Measurements from ENCODE around the gene TMEM175.

Gene TMEM175, protein sequence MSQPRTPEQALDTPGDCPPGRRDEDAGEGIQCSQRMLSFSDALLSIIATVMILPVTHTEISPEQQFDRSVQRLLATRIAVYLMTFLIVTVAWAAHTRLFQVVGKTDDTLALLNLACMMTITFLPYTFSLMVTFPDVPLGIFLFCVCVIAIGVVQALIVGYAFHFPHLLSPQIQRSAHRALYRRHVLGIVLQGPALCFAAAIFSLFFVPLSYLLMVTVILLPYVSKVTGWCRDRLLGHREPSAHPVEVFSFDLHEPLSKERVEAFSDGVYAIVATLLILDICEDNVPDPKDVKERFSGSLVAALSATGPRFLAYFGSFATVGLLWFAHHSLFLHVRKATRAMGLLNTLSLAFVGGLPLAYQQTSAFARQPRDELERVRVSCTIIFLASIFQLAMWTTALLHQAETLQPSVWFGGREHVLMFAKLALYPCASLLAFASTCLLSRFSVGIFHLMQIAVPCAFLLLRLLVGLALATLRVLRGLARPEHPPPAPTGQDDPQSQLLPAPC

DNA sequence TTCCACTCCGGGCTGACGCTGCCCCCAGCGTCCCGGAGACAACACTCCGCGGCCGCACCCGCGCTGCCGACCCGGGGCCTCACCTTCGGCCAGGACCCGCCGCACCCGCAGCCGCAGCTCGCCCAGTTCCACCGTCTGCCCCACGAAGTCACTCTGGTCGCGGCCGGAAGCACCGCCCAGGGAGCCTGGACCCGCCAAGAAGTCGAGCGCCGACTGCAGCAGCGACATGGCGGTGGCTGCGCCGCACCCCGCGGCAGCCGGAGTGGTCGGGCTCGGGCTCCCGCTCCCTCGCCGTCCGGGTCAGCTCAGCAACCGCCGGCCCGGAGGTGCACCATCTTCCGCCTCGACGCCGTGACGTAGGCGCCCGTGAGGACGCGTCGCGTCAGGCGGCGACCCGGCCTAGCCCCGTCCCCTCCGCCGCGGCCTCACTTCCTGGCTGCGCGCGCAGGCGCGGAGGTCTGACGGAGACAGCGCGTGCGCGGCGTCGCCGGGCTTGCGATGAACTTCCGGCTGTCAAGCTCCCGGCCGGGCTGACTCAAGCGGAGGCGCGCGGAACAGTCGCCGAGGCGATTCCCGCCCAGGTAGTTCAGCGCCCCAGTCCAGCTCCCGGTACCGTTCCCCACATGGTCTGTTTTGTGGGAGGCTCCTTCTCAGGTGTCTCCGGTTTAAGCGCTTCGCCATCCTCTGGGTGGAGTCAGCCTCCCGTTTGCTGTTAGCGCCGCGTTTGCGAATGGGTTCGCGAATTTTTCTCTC lies at the start of gene TMEM175, which contains the start of gene GAK:
TMEM175 (plus strand) TSS at position 501 of the 753 bp plus-strand sequence. CDS start 15,280 bp downstream, outside the sequence.
GAK (minus strand) TSS at position 357 of the 753 bp plus-strand sequence; CDS start at position 228, 129 bp downstream.
- FAIRE-seq (peak; percentile 99), DNase-seq (ENCODE audit: insufficient read length, low spot score) (peak; percentile 99)

- FAIRE-seq (no peak), DNase-seq (ENCODE audit: insufficient read length, low spot score) (no peak)
Measured at GRCh38 chr4:882646-883045, 49.6 kb upstream of the TMEM175 start.

- FAIRE-seq (no peak), DNase-seq (ENCODE audit: insufficient read length, low spot score) (no peak)
Measured at GRCh38 chr4:883377-884095, 48.7 kb upstream of the TMEM175 start.

GRCh38 chr4:884259-884658 lies 48.0 kb upstream of the TMEM175 start:
- FAIRE-seq (no peak), DNase-seq (ENCODE audit: insufficient read length, low spot score) (no peak)

DNA sequence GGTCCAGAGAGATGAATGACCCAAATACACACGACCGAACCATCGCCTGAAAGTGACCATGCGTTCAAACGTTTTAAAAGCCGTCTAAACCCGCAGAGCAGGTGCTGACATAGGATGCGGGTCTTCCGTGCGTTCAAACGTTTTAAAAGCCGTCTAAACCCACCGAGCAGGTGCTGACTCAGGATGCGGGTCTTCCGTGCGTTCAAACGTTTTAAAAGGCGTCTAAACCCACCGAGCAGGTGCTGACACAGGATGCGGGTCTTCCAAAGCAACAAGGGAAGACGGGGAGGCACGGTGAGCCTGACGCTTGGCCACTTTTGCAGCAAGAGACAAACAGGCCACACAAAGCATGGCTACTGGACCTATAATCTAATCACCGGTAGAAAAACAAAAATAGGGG lies 47.4 kb upstream of the TMEM175 start:
- FAIRE-seq (no peak), DNase-seq (ENCODE audit: insufficient read length, low spot score) (no peak)

GRCh38 chr4:885353-885752 lies 46.9 kb upstream of the TMEM175 start:
- DNase-seq (ENCODE audit: insufficient read length, low spot score), result no peak
- no peak for FAIRE-seq

- DNase-seq (ENCODE audit: insufficient read length, low spot score) (no peak), FAIRE-seq (no peak)
Measured at GRCh38 chr4:886244-886643, 46.0 kb upstream of the TMEM175 start.

DNA sequence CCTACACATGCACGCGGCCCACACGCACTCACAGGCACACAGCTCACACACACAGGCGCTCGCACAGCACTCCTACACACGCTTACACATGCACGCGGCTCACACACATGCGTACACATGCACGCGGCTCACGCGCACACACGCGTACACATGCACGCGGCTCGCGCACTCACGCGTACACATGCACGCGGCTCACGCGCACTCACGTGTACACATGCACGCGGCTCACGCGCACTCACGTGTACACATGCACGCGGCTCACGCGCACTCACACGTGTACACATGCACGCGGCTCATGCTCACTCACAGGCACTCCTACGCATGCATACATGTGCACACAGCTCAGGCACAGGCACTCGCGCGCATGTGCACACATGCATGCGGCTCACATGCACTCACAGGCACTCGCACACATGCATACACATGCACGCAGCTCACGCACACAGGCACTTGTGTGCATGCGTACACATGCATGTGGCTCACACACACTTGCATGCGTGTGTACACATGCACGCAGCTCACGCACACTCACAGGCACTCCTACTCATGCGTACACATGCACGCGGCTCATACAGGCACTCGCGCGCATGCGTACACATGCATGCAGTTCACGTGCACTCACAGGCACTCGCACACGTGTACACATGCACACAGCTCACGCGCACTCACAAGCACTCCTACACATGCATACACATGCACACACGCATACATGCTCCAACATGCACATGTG lies 45.1 kb upstream of the TMEM175 start:
- DNase-seq (ENCODE audit: insufficient read length, low spot score) (no peak), FAIRE-seq (peak; percentile 94)

DNA sequence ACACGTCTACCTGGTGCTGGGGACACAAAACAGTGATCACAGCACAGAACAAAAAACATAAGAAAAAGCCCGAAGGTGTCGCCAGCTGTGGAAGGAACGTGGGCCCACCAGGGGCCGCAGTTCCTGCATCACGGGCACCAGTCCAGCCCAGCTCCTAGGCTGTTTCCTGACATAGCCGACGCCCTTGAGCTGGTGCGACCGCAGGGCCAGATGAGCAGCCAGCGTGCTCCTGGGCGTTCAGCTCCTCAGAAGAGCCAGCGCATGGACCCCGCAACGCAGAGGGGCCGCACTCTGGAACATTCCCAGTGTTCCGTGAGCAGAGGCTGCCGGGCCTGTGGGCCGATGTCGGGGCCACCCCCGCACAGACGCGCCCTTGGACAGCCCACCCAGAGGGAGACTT lies 44.2 kb upstream of the TMEM175 start:
- DNase-seq (ENCODE audit: insufficient read length, low spot score) (no peak), FAIRE-seq (no peak)

DNA sequence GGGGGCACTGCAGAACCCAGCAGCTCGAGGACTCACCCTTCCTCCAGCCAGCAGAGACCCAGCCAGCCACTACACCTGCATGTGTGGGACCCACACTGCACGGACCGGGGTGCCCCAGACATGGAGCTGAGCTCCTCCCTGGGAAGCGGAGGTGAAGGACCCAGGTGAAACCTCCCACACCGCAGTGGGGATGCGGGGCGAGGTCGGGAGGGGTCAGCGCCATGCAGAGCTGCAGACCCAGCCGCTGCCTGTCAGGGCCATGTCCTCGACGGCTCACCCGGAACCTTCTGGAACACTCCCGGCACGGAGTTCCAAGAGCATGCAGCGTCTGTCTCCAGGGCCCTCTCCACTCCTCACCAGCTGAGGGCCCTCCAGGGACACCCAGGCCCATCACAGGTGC lies 42.7 kb upstream of the TMEM175 start:
- FAIRE-seq (no peak), DNase-seq (ENCODE audit: insufficient read length, low spot score) (no peak)

DNA sequence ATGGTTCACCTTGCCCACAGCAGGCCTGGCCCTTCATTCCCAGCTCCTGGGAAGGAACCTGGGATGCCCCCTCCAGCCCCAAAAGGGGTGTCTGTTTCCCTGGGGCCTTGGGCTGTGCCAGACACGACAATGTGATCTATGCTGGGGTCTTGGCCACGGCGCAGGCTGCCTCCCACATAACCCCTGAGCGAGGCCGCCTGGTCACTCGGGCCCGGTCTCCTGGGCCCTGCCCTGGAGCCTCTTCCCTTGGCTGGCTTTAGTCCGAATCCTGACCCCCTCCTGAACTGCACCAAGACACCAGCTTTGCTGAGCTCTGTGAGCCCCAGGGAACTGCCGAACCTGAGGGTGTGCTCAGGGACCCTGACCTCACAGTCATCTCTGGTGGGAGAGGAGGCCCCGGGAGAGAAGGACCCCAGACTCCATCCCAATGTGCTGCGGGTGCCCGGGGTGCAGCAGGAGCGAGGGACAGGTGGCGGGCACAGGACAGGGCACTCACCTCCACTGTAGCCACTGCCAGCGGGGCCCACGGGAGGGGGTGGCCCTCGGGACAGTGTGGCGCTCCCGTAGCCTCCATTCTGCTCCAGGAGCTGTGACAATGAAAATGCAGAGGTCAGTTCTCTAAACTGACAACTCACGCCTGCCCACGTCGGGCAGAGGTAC lies 42.1 kb upstream of the TMEM175 start:
- FAIRE-seq (no peak), DNase-seq (ENCODE audit: insufficient read length, low spot score) (no peak)

GRCh38 chr4:891747-892146 lies 40.5 kb upstream of the TMEM175 start:
- FAIRE-seq (no peak), DNase-seq (ENCODE audit: insufficient read length, low spot score) (peak; percentile 23)

DNA sequence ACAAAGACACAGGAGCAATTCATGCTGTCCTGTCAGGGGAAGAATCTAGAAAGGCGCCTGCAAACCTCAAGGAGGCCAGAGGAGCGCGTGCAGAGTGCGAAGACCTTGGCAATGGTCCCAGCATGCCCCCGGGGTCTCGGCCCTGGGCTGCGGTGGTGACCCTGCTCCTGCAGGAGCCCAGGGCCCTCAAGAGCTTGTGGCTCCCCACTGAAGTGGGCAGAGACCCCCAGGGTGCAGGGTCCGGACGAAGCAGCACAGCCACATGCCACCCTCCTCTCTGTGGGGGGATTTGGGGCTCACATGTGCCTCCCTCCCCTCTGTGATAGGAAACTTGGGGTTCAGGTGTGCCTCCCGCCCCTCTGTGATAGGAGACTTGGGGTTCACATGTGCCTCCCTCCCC lies 39.5 kb upstream of the TMEM175 start:
- DNase-seq (ENCODE audit: insufficient read length, low spot score) (no peak), FAIRE-seq (no peak)

DNA sequence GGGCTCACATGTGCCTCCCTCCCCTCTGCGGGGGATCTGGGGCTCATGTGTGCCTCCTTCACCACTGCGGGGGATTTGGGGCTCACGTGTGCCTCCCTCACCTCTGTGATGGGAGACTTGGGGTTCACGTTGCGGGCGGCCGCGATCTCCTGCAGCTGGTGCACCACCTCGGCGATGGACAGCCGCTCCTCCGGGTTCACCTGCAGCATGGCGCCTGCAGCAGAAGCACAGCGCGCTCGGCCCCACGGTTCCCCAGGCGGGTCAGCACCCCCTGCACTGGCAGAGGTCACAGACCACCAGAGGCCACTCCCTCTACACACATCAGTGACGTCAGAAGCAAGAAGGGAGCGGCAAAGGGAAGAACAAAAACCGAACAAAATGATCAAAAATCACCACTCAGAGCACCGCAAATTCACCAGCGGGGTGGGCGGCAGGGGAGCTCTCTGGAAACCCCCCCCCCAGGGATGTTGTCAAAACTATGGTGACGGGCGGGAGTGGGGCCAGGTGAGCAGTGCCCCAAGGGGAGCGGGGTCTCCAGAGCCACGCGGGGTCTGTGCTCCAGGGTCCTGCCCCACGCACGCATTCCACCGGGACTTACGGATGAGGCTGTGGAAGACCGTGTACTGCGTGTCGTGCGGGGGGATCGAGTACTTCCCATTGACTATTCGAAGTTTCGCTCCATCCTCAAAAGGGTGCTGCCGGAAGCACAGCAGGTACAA lies 38.8 kb upstream of the TMEM175 start:
- DNase-seq (ENCODE audit: insufficient read length, low spot score) (no peak), FAIRE-seq (no peak)

DNA sequence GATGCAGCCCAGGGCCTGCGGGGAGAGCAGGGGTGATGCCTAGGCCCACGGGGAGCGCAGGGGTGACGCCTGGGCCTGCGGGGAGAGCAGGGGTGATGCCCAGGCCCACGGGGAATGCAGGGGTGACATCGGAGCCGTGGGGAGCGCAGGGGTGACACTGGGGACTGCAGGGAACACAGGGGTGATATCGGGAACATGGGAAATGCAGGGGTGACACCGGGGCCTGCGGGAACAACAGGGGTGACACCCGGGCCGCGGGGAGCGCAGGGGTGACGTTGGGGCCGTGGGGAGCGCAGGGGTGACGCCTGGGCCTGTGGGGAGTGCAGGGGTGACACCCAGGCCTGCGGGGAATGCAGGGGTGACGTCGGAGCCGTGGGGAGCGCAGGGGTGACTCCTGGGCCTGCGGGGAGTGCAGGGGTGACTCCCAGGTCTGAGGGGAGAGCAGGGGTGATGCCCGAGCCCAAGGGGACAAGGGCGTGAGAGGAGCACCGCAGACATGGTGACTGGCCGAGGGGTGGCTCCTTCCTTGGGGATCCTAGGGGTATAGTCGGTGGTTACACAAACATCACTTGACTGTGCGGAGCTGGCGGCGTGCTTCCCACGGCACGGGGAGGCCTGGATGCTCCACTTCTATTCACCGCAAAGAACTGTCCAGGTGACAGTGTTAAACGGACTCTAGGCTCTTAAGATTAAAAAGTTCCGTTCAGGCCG lies 38.1 kb upstream of the TMEM175 start:
- DNase-seq (ENCODE audit: insufficient read length, low spot score) (no peak), FAIRE-seq (no peak)

- FAIRE-seq (no peak), DNase-seq (ENCODE audit: insufficient read length, low spot score) (no peak)
Measured at GRCh38 chr4:895596-895995, 36.7 kb upstream of the TMEM175 start.

GRCh38 chr4:896216-896615 lies 36.0 kb upstream of the TMEM175 start:
- DNase-seq (ENCODE audit: insufficient read length, low spot score) (no peak), FAIRE-seq (no peak)

DNA sequence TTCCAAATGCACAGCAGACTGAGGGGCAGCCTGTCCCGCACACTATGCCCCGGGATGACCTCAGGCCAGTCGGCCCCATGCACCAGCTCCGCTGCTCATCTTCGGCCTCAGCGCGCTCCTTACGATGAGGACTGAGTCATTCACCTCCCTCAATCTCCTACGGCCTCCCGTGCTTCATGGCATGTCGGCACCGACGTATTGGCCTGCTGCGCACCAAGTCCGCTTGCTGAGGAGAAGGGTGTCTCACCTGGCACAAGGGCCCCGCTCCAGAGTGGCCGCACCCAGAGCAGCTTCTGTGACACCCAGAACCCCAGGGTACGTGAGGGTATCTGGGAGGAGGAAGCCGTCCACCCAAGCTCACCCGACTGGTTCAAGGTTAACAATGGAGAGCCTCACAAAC lies 35.6 kb upstream of the TMEM175 start:
- DNase-seq (ENCODE audit: insufficient read length, low spot score) (no peak), FAIRE-seq (no peak)

DNA sequence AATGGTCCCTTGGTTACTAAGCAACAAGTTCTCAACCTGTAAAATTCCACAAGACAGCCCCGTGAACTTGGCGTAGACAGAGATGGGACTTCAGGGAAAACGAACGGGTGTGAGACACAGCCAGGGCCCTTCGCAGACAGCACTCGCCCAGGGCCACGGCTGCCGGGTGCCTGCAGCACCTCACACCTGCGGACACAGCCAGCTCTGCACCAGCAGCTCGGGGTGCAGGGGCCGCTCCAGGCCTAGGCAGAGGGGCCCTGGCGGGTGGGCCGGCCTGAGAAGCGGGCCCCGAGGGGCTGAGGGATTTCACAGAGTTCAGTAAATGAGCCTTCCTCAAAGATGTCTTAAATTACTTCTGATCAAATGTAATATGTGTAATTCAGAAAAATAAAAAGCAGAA lies 34.1 kb upstream of the TMEM175 start:
- DNase-seq (ENCODE audit: insufficient read length, low spot score), result no peak
- FAIRE-seq, result no peak
